ENCODE measurements around the gene GSC2. TPM values are rescaled to one million over a fixed set of nuclear protein-coding genes. Genes with fewer than 3 reads are reported as not detected.

GSC2 gene
- total and polyA plus RNA-seq, 9 of the 15 experiments (the other 6 are each of a cell fraction or from before 2014, with no cell fraction given), result not detected

- no peak for TF ChIP-seq ZMIZ1 (IDR thresholded peaks at IDR 0.05; ENCODE audit: low read depth in 2 of 2, low read length in 2 of 2)
- no peak for TF ChIP-seq ZNF280B (CRISPR knock-in tag; IDR thresholded peaks at IDR 0.05)
- TF ChIP-seq HNRNPH1 (optimal IDR thresholded peaks at IDR 0.05; ENCODE audit: low read depth, low read length), result no peak
- no peak for TF ChIP-seq TFAP4 (CRISPR knock-in tag; IDR thresholded peaks at IDR 0.05; ENCODE audit: borderline replicate concordance)
- no peak for TF ChIP-seq STAT5A (IDR thresholded peaks at IDR 0.05; ENCODE audit: borderline replicate concordance, low read length)
- TF ChIP-seq JUNB (CRISPR knock-in tag; conservative IDR thresholded peaks at IDR 0.05), result 0 out of 2 replicates have a peak, but pooled peaks have one; percentile 7
- no peak for TF ChIP-seq ZNF449 (CRISPR knock-in tag; IDR thresholded peaks at IDR 0.05)
- no peak for TF ChIP-seq ZNF511 (CRISPR knock-in tag; IDR thresholded peaks at IDR 0.05)
- TF ChIP-seq GATA2 (CRISPR knock-in tag; IDR thresholded peaks at IDR 0.05), result no peak
- no peak for TF ChIP-seq CBFB (CRISPR knock-in tag; IDR thresholded peaks at IDR 0.05)
- no peak for TF ChIP-seq BCLAF1 (IDR thresholded peaks at IDR 0.05; ENCODE audit: borderline replicate concordance in 1 of 2, control insufficient read depth in 1 of 2, low read depth in 2 of 2, low read length in 1 of 2)
- TF ChIP-seq NFYB (IDR thresholded peaks at IDR 0.05; ENCODE audit: extremely low read depth, insufficient read length), result no peak
- TF ChIP-seq SMARCE1 (IDR thresholded peaks at IDR 0.05), result no peak
Observed at GRCh38 chr22:19173047-19174035, 23.2 kb upstream of the GSC2 start (continued).

Data from K562 (cell line).